Stimulated activated CD8-positive, alpha-beta memory T cell treated with anti-CD3 and anti-CD28 coated beads, Interleukin-15, amount 100 ng/mL, for 1 hour (primary cell): ENCODE results near the gene OR2D3.
"Not testable (repeated sequence)": the region's sequence is repeated elsewhere in the genome, so short reads cannot be mapped to it uniquely, and the experiment has no call there.

Source experiments
- DNase-seq: peaks from one replicate; pipeline ENCODE4 v3.0.0-alpha.2; 2020; ENCODE audit warnings: low read depth

OR2D3 gene

DNA sequence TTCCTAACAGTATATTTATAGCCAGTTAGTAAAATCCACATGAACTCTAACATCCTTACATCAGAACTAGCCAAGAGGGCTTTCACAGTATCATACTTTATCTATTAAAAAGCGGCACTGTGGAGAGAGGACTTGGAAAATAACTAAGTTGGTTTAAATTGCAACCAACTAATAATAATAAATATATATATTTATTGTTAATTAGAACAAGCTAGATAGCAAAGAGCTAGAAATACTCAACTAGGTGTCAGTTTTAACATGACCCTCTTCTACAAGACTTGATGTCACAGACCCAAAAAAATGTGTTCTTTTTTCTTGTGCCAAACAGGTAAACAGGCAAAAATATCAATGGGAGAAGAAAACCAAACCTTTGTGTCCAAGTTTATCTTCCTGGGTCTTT lies at the start of gene OR2D3:
TSS of gene OR2D3 (plus strand) at position 301 of the 400 bp plus-strand sequence. CDS start at position 301, 0 bp downstream.
- DNase-seq = no peak

GRCh38 chr11:6871278-6871677 lies 49.5 kb upstream of the OR2D3 start:
- DNase-seq = no peak

- DNase-seq = no peak
These were observed 45.0 kb upstream of the OR2D3 start for GRCh38 chr11:6875761-6876160.

DNA sequence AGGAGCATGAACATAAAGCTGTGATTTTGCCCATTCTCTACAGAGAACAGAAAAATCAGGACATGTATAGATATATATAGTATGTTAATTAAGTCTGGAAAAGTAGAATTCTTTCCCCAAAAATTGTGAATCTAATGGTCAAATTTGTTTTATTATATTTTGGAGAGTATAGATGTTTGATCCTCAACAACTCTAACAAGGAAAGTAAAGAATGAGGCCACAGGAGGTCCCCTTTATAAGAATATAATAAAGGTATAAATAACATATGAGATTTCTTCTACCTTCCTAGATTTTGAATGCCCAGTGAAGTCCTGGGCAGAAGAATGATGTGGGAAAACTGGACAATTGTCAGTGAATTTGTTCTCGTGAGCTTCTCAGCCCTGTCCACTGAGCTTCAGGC lies 44.5 kb upstream of the OR2D3 start, which contains the start of gene OR10A4:
TSS of gene OR10A4 (plus strand) at position 301 of the 400 bp plus-strand sequence. CDS start at position 324, 23 bp downstream.
- no peak for DNase-seq

- no peak for DNase-seq
These were observed 43.9 kb upstream of the OR2D3 start for GRCh38 chr11:6876914-6877313.

DNA sequence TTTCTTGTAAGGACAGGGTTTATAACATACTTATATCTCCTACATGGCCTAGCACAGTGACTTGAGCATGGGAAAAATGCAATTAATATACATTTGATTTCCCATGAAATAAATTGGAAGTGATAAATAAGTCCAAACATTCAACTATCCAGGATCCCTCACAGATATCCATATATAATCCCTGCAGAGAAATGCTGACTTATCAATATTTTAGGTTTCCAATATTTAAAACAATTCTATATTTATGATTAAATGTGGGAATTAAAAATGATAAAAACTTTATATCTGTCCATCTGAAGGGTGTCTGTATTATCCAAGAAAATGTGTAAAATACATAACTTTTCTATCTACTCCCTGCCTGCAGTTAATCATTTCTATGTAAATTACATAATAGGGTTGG lies 38.1 kb upstream of the OR2D3 start:
- no peak for DNase-seq

DNA sequence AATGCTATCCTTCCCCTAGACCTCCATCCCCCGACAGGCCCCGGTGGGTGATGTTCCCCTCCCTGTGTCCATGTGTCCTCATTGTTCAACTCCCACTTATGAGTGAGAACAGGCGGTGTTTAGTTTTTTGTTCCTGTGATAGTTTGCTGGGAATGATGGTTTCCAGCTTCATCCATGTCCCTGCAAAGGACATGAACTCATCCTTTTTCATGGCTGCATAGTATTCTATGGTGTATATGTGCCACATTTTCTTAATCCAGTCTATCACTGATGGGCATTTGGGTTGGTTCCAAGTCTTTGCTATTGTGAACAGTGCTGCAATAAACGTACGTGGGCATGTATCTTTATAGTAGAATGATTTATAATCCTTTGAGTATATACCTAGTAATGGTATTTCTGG lies 33.1 kb upstream of the OR2D3 start:
- DNase-seq = not testable (repeated sequence)

DNA sequence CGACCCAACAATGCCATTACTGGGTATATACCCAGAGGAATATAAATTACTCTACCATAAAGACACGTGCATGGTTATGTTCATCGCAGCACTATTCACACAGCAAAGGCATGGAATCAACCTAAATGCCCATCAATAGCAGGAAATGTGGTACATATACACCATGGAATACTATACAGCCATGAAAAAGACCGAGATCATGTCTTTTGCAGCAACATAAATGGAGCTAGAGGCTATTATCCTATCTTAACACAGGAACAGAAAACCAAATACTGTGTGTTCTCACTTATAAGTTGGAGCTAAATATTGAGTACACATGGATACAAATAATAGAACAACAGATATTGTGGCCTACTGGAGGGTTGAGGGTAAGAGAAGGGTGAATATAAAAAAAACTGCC lies 32.0 kb upstream of the OR2D3 start:
- no peak for DNase-seq

DNA sequence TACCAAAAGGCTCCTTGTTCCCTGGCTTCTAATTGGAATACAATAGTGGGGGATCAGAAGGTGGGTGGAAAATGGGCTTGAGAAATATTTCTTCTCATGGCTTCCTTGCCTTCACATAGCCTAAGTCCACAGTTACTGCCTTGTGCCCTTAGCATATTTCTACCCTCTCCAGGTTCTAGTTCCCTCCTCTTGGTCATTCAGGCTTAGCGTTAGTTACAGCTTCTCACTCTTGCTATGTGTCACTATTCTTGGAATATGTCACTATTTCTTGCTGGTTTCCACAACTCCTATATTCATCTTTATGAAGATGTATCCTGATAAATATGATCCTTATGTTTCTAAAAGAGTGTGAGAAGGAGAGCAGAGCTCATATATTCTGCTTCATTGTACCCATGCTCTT lies 31.0 kb upstream of the OR2D3 start:
- DNase-seq = no peak

GRCh38 chr11:6892400-6892799 lies 28.4 kb upstream of the OR2D3 start, which contains the start of gene OR2D2:
TSS of gene OR2D2 (minus strand) at chr11:6892500. CDS start at chr11:6892500, 0 bp downstream.
- no peak for DNase-seq

DNA sequence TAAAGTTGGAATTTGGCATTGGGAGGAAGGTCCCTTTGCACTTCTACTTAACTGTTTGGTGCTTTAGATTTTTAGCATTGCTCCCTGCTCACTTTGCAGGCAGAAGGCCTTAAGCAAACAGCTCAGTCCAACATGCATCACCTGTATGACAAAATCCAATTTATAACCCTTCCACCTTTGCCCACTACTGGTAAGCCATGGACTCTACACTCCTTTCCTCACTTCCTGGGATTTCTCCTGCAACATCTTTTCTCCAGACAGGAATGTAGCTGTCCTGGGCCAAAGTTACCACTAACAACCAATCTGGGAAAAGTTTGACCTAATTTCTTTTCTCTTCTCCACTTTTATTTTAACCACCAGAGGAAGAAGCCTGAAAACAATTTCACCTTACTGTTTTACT lies 26.7 kb upstream of the OR2D3 start:
- no peak for DNase-seq

DNA sequence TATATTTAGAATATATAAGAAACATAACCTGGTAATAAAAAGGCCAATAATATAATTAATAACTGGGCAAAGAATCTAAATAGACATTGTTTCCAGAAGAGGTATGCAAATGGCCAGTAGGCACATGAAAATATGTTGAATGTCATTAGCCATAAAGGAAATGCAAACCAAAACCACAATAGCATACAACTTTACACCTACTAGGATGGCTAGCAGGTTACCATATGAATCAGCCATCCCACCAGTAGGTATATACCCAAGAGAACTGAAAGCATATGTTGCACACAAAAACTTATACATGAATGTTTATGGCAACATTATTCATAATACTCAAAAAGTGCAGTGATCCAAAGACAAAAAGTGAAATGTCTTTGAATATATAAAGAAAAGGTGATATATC lies 25.8 kb upstream of the OR2D3 start:
- DNase-seq = no peak

DNA sequence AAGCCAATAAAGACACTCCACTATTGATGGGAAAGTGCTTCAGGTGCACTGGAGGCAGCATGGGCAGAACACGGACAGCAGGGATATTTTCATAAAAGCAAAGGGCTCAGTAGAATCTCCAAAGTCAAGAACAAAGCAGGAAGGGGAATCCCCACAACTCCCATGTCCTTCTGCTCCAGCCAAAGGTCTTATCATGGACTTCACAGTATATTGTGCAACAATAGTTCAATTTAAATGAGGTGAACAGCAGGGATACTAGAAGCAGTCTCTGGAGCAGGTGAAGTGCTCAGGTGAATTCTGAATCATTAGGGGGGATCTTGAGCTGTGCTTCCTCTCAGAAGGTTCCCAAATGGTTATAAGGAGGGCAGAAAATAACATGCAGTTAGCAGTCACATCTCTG lies 21.9 kb upstream of the OR2D3 start:
- no peak for DNase-seq

- no peak for DNase-seq
These were observed 20.3 kb upstream of the OR2D3 start for GRCh38 chr11:6900327-6900999.

DNA sequence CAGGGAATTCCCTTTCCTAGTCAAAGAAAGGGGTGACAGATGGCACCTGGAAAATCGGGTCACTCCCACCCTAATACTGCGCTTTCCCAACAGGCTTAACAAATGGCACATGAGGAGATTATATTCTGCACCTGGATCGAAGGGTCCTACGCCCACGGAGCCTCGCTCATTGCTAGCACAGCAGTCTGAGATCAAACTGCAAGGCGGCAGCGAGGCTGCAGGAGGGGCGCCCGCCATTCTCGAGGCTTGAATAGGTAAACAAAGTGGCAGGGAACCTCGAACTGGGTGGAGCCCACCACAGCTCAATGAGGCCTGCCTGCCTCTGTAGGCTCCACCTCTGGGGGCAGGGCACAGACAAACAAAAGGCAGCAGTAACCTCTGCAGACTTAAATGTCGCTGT lies 16.0 kb upstream of the OR2D3 start:
- DNase-seq = not testable (repeated sequence)

DNA sequence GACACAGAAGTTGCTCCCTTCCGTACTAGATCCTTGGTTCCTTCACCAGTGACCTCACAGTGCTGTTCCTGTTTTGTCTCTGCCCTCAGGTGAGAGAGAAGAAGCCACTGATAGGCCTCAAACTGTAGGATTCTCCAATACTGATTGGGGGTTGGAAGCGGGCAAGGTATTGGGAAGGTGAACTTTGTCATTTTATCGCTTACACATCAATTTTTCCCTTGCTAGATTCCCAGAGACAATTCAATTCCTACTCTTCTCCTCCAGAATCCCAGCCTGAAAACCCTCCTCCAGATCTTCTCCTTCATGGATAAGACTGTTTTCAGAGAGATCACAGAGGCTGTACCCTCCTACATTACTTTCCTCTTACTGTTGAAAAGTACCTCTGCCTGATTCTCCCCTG lies 9.4 kb upstream of the OR2D3 start:
- no peak for DNase-seq

DNA sequence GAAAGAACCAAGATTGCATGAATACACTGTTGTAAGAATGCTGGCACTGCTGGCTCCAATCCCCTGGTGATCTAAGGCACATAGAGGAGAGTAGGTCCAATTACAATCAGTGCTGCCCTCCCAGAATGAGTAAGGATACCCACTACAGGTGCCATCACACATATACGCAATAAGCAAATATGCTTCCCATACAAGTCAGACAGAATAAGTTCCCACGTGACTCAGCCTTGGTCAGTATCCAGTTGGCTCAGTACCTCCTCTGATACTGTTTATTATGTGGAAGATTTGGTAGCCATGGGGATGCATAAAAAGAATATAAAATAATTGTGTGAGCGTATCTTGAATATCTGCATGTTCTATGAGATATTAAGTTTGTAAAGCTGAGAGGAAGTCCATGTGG lies 8.9 kb upstream of the OR2D3 start:
- DNase-seq = no peak

DNA sequence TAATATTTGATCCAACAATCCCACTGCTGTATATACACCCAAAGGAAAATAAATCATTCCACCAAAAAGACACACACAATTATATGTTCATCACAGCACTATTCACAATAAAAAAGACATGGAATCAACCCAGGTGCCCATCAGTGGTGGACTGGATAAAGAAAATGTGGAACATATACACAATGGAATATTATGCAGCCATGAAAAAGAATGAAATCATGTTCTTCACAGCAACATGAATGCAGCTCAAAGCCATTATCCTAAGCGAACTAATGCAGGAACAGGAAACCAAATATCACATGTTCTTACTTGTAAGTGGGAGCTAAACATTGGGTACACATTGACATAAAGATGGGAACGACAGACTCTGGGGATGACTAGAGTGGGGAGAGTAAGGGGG lies 1.1 kb upstream of the OR2D3 start:
- no peak for DNase-seq

GRCh38 chr11:6925007-6925577 lies 4.3 kb downstream of the OR2D3 start:
- DNase-seq = no peak

- no peak for DNase-seq
These were observed 4.9 kb downstream of the OR2D3 start for GRCh38 chr11:6925636-6926207.

GRCh38 chr11:6926208-6927029 lies 5.6 kb downstream of the OR2D3 start, which contains the start of gene ZNF215:
TSS of gene ZNF215 (plus strand) at chr11:6926426. CDS start at chr11:6932273, 5,847 bp downstream.
- DNase-seq = no peak

DNA sequence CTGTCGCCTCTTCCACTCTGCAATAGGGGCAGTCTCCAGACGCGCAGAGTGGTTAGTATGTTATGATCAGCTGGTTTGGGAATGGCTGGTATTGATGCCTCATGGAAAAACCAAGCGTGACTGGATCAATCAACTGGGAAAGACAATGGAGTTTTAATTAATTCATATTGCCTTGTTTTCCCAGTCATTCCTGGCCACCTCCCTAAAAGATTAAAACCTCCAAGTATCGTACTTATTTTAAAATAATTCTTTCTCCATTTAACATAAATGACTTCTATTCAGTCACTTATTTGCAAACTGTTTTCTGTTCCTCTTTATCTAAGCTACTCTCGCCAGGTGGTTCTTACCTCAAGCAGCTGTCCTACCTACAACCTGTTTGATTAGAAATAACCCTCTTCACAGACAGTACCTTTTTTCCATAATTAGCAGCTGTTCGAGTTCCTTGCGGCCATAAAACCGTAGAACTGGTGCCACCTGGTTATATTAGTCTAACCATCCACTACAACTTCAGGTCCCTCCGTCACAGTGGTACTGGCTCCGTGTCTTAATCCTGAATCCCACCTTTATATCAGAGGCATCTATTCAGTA lies 6.3 kb downstream of the OR2D3 start:
- DNase-seq = no peak
